Stomach (tissue), 19 donors: ENCODE measurements around the gene CGRRF1. TPM values are rescaled to one million over a fixed set of nuclear protein-coding genes. Genes with fewer than 3 reads are reported as not detected.

ENCODE experiments used
- DNase-seq, 2 donors: peaks; one replicate each; pipeline versions ENCODE4 v3.0.0 to v3.0.0-alpha.2; 2013 to 2019
- H3K27ac ChIP-seq, 5 donors: fragments of 200-600 bp in 4 of 5; sonication (generic) in 4 of 5; one replicate each; pipeline ENCODE4 v1.5.1; 2013 to 2019; ENCODE audit warnings: mild to moderate bottlenecking in 1 of 5, moderate library complexity in 1 of 5
- H3K27me3 ChIP-seq, 3 donors: fragments of 200-600 bp; sonication (generic); one replicate each; pipeline ENCODE4 v1.5.1; 2017 to 2019; ENCODE audit warnings: mixed run types in 1 of 3
- H3K36me3 ChIP-seq, 4 donors: fragments of 200-600 bp; sonication (generic); 1 replicate in 3 of 4; 2 replicates in 1 of 4; pipeline ENCODE4 v1.5.1; 2016 to 2019
- H3K4me1 ChIP-seq, 4 donors: fragments of 200-600 bp; sonication (generic); one replicate each; pipeline ENCODE4 v1.5.1; 2016 to 2019
- H3K4me3 ChIP-seq, 4 donors: fragments of 200-600 bp; sonication (generic) in 3 of 4; one replicate each; pipeline ENCODE4 v1.5.1; 2016 to 2019; ENCODE audit warnings: mild to moderate bottlenecking in 1 of 4
- H3K9me3 ChIP-seq, 4 donors: fragments of 200-600 bp; sonication (generic); one replicate each; pipeline ENCODE4 v1.5.1; 2016 to 2019
- EP300 ChIP-seq: sonication (generic); formaldehyde crosslinking; IDR thresholded peaks from one replicate; pipeline ENCODE4 v1.6.1; 2017; ENCODE audit warnings: antibody characterized with exemption
- POLR2A ChIP-seq, 4 donors: fragments of 450-650 bp; IDR thresholded peaks; one replicate each; pipeline ENCODE4 v1.6.1; 2016; ENCODE audit warnings: antibody characterized with exemption in 4 of 4, control low read depth in 2 of 4, mild to moderate bottlenecking in 1 of 4, moderate library complexity in 1 of 4
- POLR2AphosphoS5 ChIP-seq, 3 donors: sonication (generic); formaldehyde crosslinking; IDR thresholded peaks; one replicate each; pipeline ENCODE4 v1.6.1; 2016; ENCODE audit warnings: antibody characterized with exemption in 3 of 3
- WGBS, 5 donors: extraction: QIAGEN DNeasy Blood & Tissue Kit in 3 of 5; methylation state at CpG; one replicate each; pipeline versions ENCODE4 v1.1.5 to v1.1.7; 2013 to 2018; 5-methylcytosine and 5-hydroxymethylcytosine counted together
- intact Hi-C: fragments of 100-400 bp; cut with DNase I; formaldehyde crosslinking; loops from one replicate; pipeline ENCODE4 v1.15.1; 2023; ENCODE audit warnings: low total_unique reads
- long read RNA-seq, 10 donors: transcript quantifications; one replicate each; lab custom pipeline, GENCODE V29; 2026
- polyA plus RNA-seq, 3 donors: library from polyadenylated mRNA; stranded (reverse); fragments of 200-250 nt; gene quantifications; one replicate each; pipeline ENCODE4 v1.2.3, GENCODE V29; 2013
- total RNA-seq, 5 donors: library from RNA; depleted of rRNA; stranded (reverse); fragments of >200 nt; gene quantifications; one replicate each; pipeline versions ENCODE4 v1.1.0 to v1.2.3, GENCODE V29; 2014 to 2016
- TF ChIP-seq, protein P1 (sequence below), 7 experiments: fragments of 450-650 bp in 4 of 7; fragments of 200-600 bp in 3 of 7; sonication (generic) in 3 of 7; IDR thresholded peaks; one replicate each; pipeline ENCODE4 v1.5.1; 2016 to 2019; ENCODE audit warnings: antibody characterized with exemption in 7 of 7, control low read depth in 2 of 7, mild to moderate bottlenecking in 1 of 7
- donor health status: healthy with polysubstance abuse.
- donor health status: Bipolar disorder and iron deficiency.
- donor health status: healthy.

CGRRF1 gene, protein sequence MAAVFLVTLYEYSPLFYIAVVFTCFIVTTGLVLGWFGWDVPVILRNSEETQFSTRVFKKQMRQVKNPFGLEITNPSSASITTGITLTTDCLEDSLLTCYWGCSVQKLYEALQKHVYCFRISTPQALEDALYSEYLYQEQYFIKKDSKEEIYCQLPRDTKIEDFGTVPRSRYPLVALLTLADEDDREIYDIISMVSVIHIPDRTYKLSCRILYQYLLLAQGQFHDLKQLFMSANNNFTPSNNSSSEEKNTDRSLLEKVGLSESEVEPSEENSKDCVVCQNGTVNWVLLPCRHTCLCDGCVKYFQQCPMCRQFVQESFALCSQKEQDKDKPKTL
- 10 to 100 TPM in 4 of 5 donors, 1 to 10 TPM in 1; 8.0 to 30.9 (median 19.1) TPM for total RNA-seq
- polyA plus RNA-seq, result 10 to 100 TPM; 11.0 to 13.6 (median 11.0) TPM
- long read RNA-seq, donor 1, partial matches to known transcripts, result 0 of 3 reads
- long read RNA-seq, donor 1, other reads (novel, unspliced or antisense), result 0 of 3 reads
- long read RNA-seq, donor 2, transcript CGRRF1-201 (6 exons, 2,057 nt), result major isoform, 6 of 7 reads
- long read RNA-seq, donor 2, partial matches to known transcripts, result 0 of 7 reads
- long read RNA-seq, donor 2, other reads (novel, unspliced or antisense), result 0 of 7 reads
- long read RNA-seq, donor 3, partial matches to known transcripts, result 0 of 2 reads
- long read RNA-seq, donor 3, other reads (novel, unspliced or antisense), result 0 of 2 reads
- long read RNA-seq, donor 4, result 0 reads
- long read RNA-seq, donor 5, transcript CGRRF1-201 (6 exons, 2,057 nt), result major isoform, 5 of 6 reads
- long read RNA-seq, donor 5, partial matches to known transcripts, result 0 of 6 reads
- long read RNA-seq, donor 5, other reads (novel, unspliced or antisense), result 0 of 6 reads
- long read RNA-seq, donor 6, transcript CGRRF1-201 (6 exons, 2,057 nt), result major isoform, 5 of 5 reads
- long read RNA-seq, donor 6, partial matches to known transcripts, result 0 of 5 reads
- long read RNA-seq, donor 6, other reads (novel, unspliced or antisense), result 0 of 5 reads
- long read RNA-seq, donor 7, partial matches to known transcripts, result 0 of 5 reads
- long read RNA-seq, donor 7, other reads (novel, unspliced or antisense), result 0 of 5 reads
- long read RNA-seq, donor 8, partial matches to known transcripts, result 0 of 4 reads
- long read RNA-seq, donor 8, other reads (novel, unspliced or antisense), result 0 of 4 reads
- long read RNA-seq, donor 9, partial matches to known transcripts, result 0 of 4 reads
- long read RNA-seq, donor 9, other reads (novel, unspliced or antisense), result 0 of 4 reads
- long read RNA-seq, donor 10, partial matches to known transcripts, result 0 of 2 reads
- long read RNA-seq, donor 10, other reads (novel, unspliced or antisense), result 0 of 2 reads

DNA sequence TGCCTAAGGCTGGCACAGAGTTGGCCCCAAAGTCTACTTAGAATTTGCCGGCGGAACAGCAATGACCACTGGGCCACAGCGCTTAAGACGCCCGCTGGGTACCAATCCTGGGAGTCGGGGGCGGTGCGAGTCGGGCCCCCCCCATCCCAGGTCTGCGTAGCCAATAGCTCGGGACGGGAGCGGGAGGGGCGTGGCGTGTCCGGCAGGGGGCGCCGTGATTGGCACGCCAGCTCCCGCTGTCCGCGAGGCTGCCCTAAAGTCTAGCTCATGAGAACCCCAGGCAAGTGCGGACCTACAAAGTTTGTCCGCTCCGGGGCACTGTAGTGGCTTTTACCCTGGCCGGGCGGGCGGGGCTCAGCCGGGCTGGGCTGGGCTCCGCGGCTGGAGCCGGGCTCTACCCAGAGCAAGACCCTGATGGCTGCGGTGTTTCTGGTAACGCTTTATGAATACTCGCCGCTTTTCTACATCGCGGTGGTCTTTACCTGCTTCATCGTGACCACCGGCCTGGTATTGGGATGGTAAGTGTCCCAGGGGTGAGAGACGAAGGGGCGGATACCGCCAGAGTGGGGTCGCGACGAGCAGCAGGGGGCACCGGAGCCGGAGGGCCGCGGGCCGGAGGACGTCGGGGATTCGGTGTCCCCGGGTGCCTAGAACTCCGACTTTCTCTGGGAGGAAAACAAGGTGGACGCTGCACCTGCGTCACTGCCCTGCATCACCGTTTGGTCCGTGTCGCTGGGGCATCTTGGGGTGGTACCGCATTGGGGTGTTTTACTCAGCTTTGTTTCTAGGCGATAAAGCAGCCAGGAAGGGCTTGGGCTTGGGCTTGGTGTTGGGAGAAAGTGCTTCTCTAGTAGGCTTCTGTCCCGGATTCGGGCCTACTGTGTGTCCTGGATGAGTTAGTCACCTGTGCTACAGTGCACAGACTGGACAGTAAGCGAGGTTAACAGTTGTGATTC, at the start of gene CGRRF1:
CGRRF1 (plus strand) TSS at position 361 of the 956 bp plus-strand sequence; CDS start at position 415, 54 bp downstream.
- H3K36me3 ChIP-seq, result no peaks in the 10 kb centered on the region

DNA sequence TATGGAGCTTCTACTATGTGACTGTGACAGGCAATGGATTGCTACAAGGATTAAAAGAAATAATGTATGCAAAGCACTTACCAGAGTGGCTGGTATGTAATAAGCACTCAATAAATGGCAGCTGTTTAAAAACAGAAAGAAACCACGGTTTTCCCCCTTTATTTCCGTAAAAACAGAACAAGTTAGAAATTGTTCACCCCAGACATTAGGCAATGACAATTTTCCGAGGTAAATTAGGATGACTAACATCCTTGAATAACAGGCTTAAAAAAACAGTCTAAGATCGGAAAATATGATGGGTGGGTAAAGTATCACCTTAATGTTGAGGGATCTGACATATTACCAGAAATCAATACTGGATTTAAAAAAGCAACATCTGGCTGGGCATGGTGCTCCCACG, 47.7 kb upstream of the CGRRF1 start:
- 73 to 88% (median 81%) methylated on average over 5 of the region's 5 CpGs for WGBS, 5 donors
- no peaks in the 10 kb centered on the region for H3K36me3 ChIP-seq

More for the DNA sequence above, at the start of gene CGRRF1:
- Histone ChIP-seq H3K4me1 (peaks cover 12 to 39% (median 26%) of the 10 kb centered on the region in 4 donors), H3K4me3 (peak within 1 kb of the TSS; percentile 81 to 96 (median 92)), H3K27me3 (no peaks in the 10 kb centered on the region), H3K9me3 (no peaks in the 10 kb centered on the region), H3K27ac (peak within 1 kb of the TSS; percentile 75 to 91 (median 80))
- WGBS, 5 donors, result 0% methylated on average over 19 to 66 of the region's 66 CpGs
- peak in 1 of 4 donors; percentile 13 for TF ChIP-seq POLR2A (IDR thresholded peaks at IDR 0.05)
- TF ChIP-seq EP300, result no peak
- TF ChIP-seq, protein P1, sequence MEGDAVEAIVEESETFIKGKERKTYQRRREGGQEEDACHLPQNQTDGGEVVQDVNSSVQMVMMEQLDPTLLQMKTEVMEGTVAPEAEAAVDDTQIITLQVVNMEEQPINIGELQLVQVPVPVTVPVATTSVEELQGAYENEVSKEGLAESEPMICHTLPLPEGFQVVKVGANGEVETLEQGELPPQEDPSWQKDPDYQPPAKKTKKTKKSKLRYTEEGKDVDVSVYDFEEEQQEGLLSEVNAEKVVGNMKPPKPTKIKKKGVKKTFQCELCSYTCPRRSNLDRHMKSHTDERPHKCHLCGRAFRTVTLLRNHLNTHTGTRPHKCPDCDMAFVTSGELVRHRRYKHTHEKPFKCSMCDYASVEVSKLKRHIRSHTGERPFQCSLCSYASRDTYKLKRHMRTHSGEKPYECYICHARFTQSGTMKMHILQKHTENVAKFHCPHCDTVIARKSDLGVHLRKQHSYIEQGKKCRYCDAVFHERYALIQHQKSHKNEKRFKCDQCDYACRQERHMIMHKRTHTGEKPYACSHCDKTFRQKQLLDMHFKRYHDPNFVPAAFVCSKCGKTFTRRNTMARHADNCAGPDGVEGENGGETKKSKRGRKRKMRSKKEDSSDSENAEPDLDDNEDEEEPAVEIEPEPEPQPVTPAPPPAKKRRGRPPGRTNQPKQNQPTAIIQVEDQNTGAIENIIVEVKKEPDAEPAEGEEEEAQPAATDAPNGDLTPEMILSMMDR (IDR thresholded peaks at IDR 0.05), result peak in 5 of 7 experiments; percentile 8 to 91 (median 78)
- peak; percentile 83 to 96 (median 89) for TF ChIP-seq POLR2AphosphoS5 (IDR thresholded peaks at IDR 0.05)
- peak; percentile 98 to 99 for DNase-seq
- intact Hi-C loops, result no loop called here

DNA sequence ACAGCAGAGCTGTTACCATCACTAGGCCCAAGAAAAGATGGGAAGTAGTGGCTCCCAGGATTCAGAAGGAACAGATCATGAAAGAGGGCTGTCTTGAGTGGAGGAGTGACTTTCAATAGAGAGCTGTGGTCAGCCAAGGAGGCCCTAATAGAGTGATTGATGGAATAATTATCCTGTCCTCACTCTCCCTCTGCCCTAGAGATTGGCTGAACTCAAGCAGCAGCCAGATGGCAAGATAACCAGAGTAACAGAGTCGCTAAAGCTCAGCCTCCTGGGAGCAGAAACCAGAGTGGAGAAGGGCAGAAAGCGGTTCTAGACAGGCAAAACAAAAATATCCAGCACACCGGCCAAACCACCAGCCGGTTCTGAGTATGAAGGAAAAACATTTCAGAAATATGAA, 44.1 kb upstream of the CGRRF1 start:
- intact Hi-C loops, result no loop called here
- Histone ChIP-seq H3K27ac (no peak overlapping the region), H3K36me3 (no peaks in the 10 kb centered on the region), H3K4me1 (peaks cover 4 to 11% (median 7%) of the 10 kb centered on the region in 4 donors), H3K4me3 (no peak overlapping the region), H3K27me3 (peaks cover 0 to 20% (median 3%) of the 10 kb centered on the region in 3 donors), H3K9me3 (peaks cover 0 to 11% (median 6%) of the 10 kb centered on the region in 4 donors)
- DNase-seq, result no peak
- no peak for TF ChIP-seq EP300
- TF ChIP-seq, protein P1 (IDR thresholded peaks at IDR 0.05), result no peak
- TF ChIP-seq POLR2AphosphoS5 (IDR thresholded peaks at IDR 0.05), result no peak
- no peak for TF ChIP-seq POLR2A (IDR thresholded peaks at IDR 0.05)
- 71 to 84% (median 81%) methylated on average over 4 of the region's 4 CpGs for WGBS, 5 donors

More for the DNA sequence above, 47.7 kb upstream of the CGRRF1 start:
- H3K27me3 ChIP-seq, result peaks cover 0 to 27% (median 5%) of the 10 kb centered on the region in 3 donors
- no peak overlapping the region for H3K27ac ChIP-seq
- DNase-seq, result no peak
- H3K4me1 ChIP-seq, result peaks cover 0 to 6% (median 2%) of the 10 kb centered on the region in 4 donors
- peaks cover 0 to 18% (median 9%) of the 10 kb centered on the region in 4 donors for H3K9me3 ChIP-seq
- intact Hi-C loops, result no loop called here
- no peak overlapping the region for H3K4me3 ChIP-seq
- TF ChIP-seq EP300 (no peak), POLR2AphosphoS5 (IDR thresholded peaks at IDR 0.05) (no peak), POLR2A (IDR thresholded peaks at IDR 0.05) (no peak)
- TF ChIP-seq, protein P1 (IDR thresholded peaks at IDR 0.05), result no peak
